Suppressor macrophage (primary cell): ENCODE results near the gene CS.
A peak's percentile ranks its signal among the peaks of the same experiment; 100 is the strongest.
"Not testable (repeated sequence)": the region's sequence is repeated elsewhere in the genome, so short reads cannot be mapped to it uniquely, and the experiment has no call there.

ENCODE experiments used
- DNase-seq, 4 experiments: peaks; one replicate each; pipeline ENCODE4 v3.0.0-alpha.2; 2020 to 2022
- total RNA-seq, 17 experiments: gene quantifications; one replicate each; lab custom pipeline; 2026; ENCODE audit warnings: mixed read lengths in 6 of 17, inconsistent platforms in 3 of 17; lab: John Stamatoyannopoulos, UW

The CS gene
- 79.8 to 251 (median 126) reads per million in 17 experiments for total RNA-seq

GRCh38 chr12:56299853-56300643 is at the start of gene CS:
TSS of gene CS (minus strand) at chr12:56300330. CDS start at chr12:56300201, 129 bp downstream.
- peak; percentile 99 to 100 (median 100) for DNase-seq

- no peak for DNase-seq
Measured at GRCh38 chr12:56348776-56349175, 48.6 kb upstream of the CS start.

- not testable (repeated sequence) for DNase-seq
Measured at GRCh38 chr12:56347255-56347654, 47.1 kb upstream of the CS start.

DNA sequence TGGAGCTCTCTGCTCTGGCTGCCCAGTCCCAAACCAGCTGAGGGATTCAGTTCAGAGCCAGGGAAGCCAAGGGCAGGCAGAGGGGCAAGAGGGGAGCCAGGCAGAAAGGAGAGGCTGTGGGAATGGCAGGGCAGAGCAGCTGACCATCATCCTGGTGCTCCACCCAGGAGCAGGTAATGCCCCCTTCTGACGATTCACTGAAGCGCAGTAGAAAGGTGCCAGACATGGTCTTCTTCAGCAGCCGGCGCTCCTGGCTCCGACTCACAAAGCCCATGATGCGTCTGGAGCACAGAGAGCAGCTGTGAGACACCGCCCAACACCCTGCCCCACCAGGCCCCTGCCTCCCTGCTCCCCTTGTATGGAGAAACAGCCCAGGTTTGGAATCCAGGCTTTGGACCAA is 46.5 kb upstream of the CS start:
- peak in 2 of 4 experiments; percentile 24 to 40 for DNase-seq

GRCh38 chr12:56342290-56342689 is 42.2 kb upstream of the CS start:
- not testable (repeated sequence) for DNase-seq

- DNase-seq = no peak
Measured at GRCh38 chr12:56341616-56342015, 41.5 kb upstream of the CS start.

DNA sequence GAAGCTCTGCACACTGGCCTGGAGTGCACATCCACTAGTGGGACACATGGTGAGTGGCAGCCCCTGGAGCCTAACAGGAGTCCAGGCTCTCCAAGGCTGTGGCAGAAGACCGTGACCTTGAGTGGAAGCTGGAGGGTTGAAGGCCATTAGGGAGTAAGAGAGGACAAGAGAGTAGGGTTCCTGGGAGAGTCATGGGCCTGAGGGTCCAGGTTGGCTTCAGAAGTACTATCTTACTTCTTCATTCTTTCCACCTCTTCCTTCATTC is 39.0 kb upstream of the CS start:
- DNase-seq = no peak

DNA sequence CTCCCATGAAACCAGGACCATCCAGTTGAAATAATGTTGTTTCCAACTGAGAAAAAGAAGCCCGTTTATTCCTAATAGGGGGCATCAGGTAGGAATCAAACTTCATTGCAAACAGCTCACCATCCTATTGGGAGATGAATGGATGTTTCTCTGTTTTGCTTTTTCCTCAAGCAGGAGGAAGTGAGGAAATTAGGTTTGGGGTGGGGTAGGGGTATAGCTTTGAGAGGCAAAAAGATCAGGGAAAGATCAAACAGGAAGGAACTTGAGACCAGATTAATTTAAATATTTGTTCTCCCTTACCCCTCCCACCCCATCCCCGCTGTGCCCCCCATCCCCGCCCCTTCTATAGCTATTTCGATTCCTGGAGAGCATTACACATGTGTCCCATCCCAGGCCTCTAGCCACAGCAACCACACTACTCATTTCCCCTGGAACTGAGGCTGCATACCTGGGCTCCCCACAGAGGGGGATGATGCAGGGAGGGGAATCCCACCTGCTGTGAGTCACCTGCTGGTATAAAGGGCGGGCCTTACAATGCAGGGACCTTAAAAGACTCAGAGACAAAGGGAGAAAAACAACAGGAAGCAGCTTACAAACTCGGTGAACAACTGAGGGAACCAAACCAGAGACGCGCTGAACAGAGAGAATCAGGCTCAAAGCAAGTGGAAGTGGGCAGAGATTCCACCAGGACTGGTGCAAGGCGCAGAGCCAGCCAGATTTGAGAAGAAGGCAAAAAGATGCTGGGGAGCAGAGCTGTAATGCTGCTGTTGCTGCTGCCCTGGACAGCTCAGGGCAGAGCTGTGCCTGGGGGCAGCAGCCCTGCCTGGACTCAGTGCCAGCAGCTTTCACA is 38.4 kb upstream of the CS start, which contains the start of gene IL23A:
Gene IL23A (plus strand): TSS at position 577 of the 850 bp plus-strand sequence. CDS start 161 bp downstream, at position 738.
- DNase-seq = peak in 3 of 4 experiments; percentile 26 to 49 (median 35)

DNA sequence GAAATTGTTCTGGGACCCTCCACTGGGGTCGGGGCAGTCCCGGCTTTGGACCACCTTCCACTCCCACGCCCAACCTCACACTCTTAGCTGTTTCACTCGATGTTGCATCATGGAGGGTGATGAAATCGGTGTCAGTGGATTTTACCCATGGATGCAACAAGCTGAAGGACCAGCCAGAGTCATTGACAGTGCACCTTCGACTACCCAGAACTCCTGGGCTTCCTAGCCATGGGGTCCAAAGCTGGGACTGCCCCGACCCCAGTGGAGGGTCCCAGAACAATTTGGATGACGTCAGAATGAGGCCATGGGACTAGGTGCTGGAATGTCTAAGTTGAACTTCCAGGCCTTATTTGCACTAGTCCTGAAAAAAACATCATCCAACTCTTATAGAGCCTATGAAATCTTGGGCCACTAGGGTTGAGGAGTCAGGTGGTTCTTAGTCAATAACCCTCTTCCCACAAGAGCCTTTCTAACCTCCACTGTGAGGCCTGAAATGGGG is 37.7 kb upstream of the CS start:
- DNase-seq = peak; percentile 30 to 67 (median 58)

DNA sequence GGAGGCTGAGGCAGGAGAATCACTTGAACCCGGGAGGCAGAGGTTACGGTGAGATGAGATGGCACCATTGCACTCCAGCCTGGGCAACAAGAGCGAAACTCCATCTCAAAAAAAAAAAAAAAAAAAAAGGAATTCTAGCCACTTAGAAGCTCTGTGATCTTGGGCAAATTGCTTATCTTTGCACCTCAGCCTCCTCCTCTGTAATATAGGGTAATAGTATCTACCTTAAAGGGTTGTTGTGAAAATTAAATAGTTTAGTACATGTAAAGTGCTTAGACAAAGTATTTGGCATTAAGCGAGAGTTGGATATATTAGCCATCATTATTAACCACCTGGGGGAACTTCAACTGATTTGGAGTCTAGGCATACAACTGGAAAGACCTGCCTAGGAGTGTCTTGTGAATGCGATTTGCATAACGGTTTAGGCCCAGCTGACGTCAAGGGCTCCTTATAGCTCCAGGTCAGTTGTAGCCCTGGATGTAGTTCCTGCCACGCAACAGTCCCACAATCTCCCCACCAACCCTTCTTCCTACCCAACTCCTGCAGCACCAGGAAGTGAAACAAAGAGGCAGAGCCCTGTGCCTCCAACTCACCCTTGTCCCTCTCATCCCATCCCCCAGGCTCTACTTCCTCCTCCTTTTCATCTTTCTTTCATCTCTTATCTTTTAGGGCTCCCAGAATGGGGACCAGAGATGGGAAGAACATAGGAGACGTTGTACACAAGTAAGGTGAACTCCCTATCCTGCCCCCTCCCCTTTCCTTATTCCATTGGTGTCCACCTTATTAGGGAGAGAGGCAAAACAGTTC is 36.4 kb upstream of the CS start:
- peak; percentile 82 to 91 (median 90) for DNase-seq

GRCh38 chr12:56335527-56335926 is 35.4 kb upstream of the CS start:
- DNase-seq = not testable (repeated sequence)

- no peak for DNase-seq
Measured at GRCh38 chr12:56334490-56334793, 34.3 kb upstream of the CS start.

GRCh38 chr12:56333679-56334489 is 33.8 kb upstream of the CS start, which contains the start of gene PAN2:
TSS of gene PAN2 (minus strand) at chr12:56334000. CDS start at chr12:56333094, 906 bp downstream.
- DNase-seq = peak; percentile 97 to 99 (median 98)

GRCh38 chr12:56333197-56333678 is 33.1 kb upstream of the CS start:
- no peak for DNase-seq

DNA sequence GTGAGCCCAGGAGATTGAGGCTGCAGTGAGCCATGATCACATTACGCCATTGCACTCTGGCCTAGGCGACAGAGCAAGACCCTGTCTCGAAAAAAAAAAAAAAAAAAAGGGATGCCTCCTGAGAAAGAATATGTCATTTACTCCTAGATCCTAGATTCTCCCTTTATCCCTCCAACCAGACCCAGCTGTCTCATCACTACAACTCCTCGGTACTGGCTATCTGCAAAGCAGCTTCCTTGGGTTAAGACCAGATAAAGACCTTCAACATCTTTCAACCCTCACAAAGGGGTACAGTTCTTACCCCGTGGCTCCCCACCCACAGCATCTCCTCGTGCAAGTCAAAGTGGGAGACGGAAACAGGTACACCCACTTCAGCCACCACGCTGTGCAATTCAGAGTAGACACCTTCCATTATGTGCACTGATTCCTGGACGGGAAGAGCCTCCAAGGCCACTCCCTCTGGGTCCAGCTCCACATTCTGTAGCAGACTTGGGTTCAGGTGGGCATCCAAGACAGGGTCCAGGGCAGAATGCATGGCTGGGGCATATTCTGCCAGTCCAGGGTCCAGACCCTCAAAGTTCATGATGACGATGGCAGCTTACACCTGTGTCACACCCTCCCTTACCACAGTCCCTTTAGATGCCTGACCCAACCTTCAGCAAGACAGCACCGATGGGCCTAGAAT is 32.5 kb upstream of the CS start:
- DNase-seq = no peak

DNA sequence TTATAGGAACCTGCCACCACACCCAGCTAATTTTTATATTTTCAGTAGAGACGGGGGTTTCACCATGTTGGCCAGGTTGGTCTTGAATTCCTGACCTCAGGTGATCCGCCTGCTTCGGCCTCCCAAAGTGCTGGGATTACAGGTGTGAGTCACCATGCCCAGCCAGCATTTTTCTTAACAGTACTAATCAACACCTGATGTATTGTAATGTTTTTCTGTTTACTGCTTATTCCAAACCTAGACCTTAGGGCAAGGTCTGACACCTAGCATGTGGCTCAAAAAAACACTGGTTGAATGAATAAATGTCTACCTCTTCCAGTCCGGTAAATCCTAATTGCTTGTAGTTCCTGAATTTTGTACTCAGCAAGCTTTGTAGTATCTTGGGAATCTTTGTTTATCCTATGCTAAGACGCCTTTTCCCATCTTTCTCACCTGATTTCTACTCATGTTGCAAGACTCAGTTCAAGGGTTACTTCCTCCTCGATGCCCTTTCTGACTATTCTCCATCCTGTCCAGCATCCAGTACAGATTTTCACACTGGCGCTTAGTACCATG is 30.9 kb upstream of the CS start:
- DNase-seq = no peak

- DNase-seq = no peak
Measured at GRCh38 chr12:56326533-56326932, 26.4 kb upstream of the CS start.

GRCh38 chr12:56326126-56326525 is 26.0 kb upstream of the CS start:
- no peak for DNase-seq

- DNase-seq = no peak
Measured at GRCh38 chr12:56324206-56324605, 24.1 kb upstream of the CS start.

DNA sequence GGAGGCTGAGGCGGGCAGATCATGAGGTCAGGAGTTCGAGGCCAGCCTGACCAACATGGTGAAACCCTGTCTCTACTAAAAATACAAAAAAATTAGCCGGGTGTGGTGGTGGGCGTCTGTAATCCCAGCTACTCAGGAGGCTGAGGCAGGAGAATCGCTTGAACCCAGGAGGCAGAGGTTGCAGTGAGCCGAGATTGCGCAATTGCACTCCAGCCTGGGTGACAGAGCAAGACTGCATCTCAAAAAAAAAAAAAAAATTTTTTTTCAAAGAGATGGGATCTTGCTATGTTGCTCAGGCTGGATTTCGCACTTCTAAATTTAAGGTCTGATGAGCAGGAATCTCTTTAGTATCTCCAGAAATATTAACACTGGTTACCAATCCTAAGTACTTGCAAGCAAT is 21.5 kb upstream of the CS start:
- DNase-seq = not testable (repeated sequence)

DNA sequence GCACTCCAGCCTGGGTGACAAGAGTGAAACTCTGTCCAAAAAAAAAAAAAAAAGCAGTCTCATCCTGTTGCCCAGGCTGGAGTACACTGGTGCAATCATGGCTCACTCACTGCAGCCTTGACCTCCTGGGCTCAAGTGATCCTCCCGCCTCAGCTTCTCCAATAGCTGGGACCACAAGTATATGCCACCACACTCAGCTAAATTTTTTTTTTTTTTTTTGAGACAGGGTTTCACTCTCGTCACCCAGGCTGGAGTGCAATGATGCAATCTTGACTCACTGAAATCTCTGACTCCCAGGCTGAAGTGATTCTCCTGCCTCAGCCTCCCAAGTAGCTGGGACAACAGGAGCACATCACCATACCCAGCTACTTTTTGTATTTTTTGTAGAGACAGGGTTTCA is 20.9 kb upstream of the CS start:
- DNase-seq = peak; percentile 41 to 79 (median 62)
